NCI-H460 (cell line): ENCODE results near the gene KCTD11. TPM values are rescaled to one million over a fixed set of nuclear protein-coding genes. Genes with fewer than 3 reads are reported as not detected.
"Not testable (repeated sequence)": the region's sequence is repeated elsewhere in the genome, so short reads cannot be mapped to it uniquely, and the experiment has no call there.

Experiments used
- DNase-seq: peaks from one replicate; pipeline ENCODE4 v3.0.0-alpha.2; 2016; ENCODE audit warnings: low read depth; ENCODE audit errors: extremely low read depth
- total RNA-seq: library from RNA; depleted of rRNA; stranded (reverse); fragments of >200 nt; shearing (Covaris generic); gene quantifications from 2 replicates; pipeline ENCODE4 v1.2.3, GENCODE V29; 2014

The KCTD11 gene
- total RNA-seq, 1 experiment from 2014 or later, result 5.0 TPM

- DNase-seq, result no peak
Measured at GRCh38 chr17:7321466-7321865, 30.5 kb upstream of the KCTD11 start.

- DNase-seq, result no peak
Measured at GRCh38 chr17:7322520-7323194, 29.3 kb upstream of the KCTD11 start.

- DNase-seq, result no peak
Measured at GRCh38 chr17:7323731-7324437, 28.1 kb upstream of the KCTD11 start.

GRCh38 chr17:7324438-7324779, 27.6 kb upstream of the KCTD11 start:
- DNase-seq, result no peak

GRCh38 chr17:7325031-7325528, 26.9 kb upstream of the KCTD11 start:
- DNase-seq, result no peak

- DNase-seq, result no peak
Measured at GRCh38 chr17:7326186-7326585, 25.8 kb upstream of the KCTD11 start.

- DNase-seq, result no peak
Measured at GRCh38 chr17:7327056-7327455, 24.9 kb upstream of the KCTD11 start.

- no peak for DNase-seq
Measured at GRCh38 chr17:7327501-7327900, 24.5 kb upstream of the KCTD11 start.

- DNase-seq, result no peak
Measured at GRCh38 chr17:7328009-7328408, 24.0 kb upstream of the KCTD11 start.

- no peak for DNase-seq
Measured at GRCh38 chr17:7328840-7329373, 23.1 kb upstream of the KCTD11 start, which contains the start of gene NEURL4. TSS of gene NEURL4 (minus strand) at chr17:7329335. CDS start at chr17:7329312, 23 bp downstream.

- peak; percentile 97 for DNase-seq
Measured at GRCh38 chr17:7329374-7329996, 22.5 kb upstream of the KCTD11 start.

GRCh38 chr17:7329997-7330637, 21.8 kb upstream of the KCTD11 start:
- peak; percentile 82 for DNase-seq

GRCh38 chr17:7330638-7331015, 21.3 kb upstream of the KCTD11 start:
- no peak for DNase-seq

- no peak for DNase-seq
Measured at GRCh38 chr17:7332111-7332510, 19.9 kb upstream of the KCTD11 start.

- not testable (repeated sequence) for DNase-seq
Measured at GRCh38 chr17:7332600-7333069, 19.3 kb upstream of the KCTD11 start.

- DNase-seq, result no peak
Measured at GRCh38 chr17:7334938-7335538, 16.9 kb upstream of the KCTD11 start.

GRCh38 chr17:7335765-7336164, 16.2 kb upstream of the KCTD11 start:
- DNase-seq, result not testable (repeated sequence)

GRCh38 chr17:7336240-7337175, 15.5 kb upstream of the KCTD11 start, which contains the start of gene ACAP1:
TSS of gene ACAP1 (plus strand) at chr17:7336529. CDS start at chr17:7336735, 206 bp downstream.
- DNase-seq, result no peak

GRCh38 chr17:7337600-7337999, 14.4 kb upstream of the KCTD11 start:
- DNase-seq, result not testable (repeated sequence)
